Endothelial cell of umbilical vein (primary cell): ENCODE measurements around the gene ZDHHC24. TPM values are rescaled to one million over a fixed set of nuclear protein-coding genes. Genes with fewer than 3 reads are reported as not detected.

Source experiments
- Bru-seq: library from RNA; stranded (reverse); fragments of 400-500 nt; gene quantifications from one replicate; lab custom pipeline; 2021; lab: Mats Ljungman, UMichigan
- BruChase-seq, 2 experiments: library from RNA; stranded (reverse); fragments of 400-500 nt; gene quantifications; one replicate each; lab custom pipeline; 2021; lab: Mats Ljungman, UMichigan
- BruUV-seq: library from RNA; stranded (reverse); fragments of 400-500 nt; replicated peaks from 2 replicates; lab custom pipeline; 2021; lab: Mats Ljungman, UMichigan
- CTCF ChIA-PET: fragments of 300-600, 350-600 bp; sonication (Branson Sonifier 250); formaldehyde crosslinking; loops from one replicate; lab custom pipeline; 2021; ENCODE audit warnings: antibody characterized with exemption, inconsistent platforms; lab: Charles Lee
- POLR2A ChIA-PET: fragments of 300-600, 350-600 bp; sonication (Branson Sonifier 250); formaldehyde crosslinking; loops from one replicate; lab custom pipeline; 2021; ENCODE audit warnings: antibody characterized with exemption, inconsistent platforms; lab: Charles Lee
- DNase-seq: peaks from one replicate; pipeline ENCODE4 v3.0.0-alpha.2; 2011; ENCODE audit warnings: low read depth, low spot score
- FAIRE-seq: peaks from 2 replicates; lab custom pipeline; 2011; peaks lifted over from hg19 to GRCh38; lab: Jason Lieb, UNC
- H2AFZ ChIP-seq: 2 replicates; pipeline ENCODE4 v1.6.0; 2012; ENCODE audit warnings: low read depth, low read length, control low read depth, inconsistent platforms
- H3K27ac ChIP-seq: 2 replicates; pipeline ENCODE4 v1.5.1; 2011; ENCODE audit warnings: low read depth, mild to moderate bottlenecking, control low read depth, low read length, moderate library complexity; ENCODE audit not compliant: insufficient read depth
- H3K27me3 ChIP-seq, 2 experiments: 2 replicates each; pipeline versions ENCODE4 v1.6.0 to v1.6.1; 2011; ENCODE audit warnings: low read length in 2 of 2, mixed read lengths in 1 of 2; ENCODE audit not compliant: control insufficient read depth in 2 of 2, insufficient read depth in 2 of 2
- H3K36me3 ChIP-seq, 2 experiments: 2 replicates in 1 of 2; 3 replicates in 1 of 2; pipeline ENCODE4 v1.5.1; 2011; ENCODE audit warnings: low read length in 2 of 2, mild to moderate bottlenecking in 1 of 2, moderate library complexity in 1 of 2; ENCODE audit not compliant: control insufficient read depth in 2 of 2, insufficient read depth in 2 of 2; ENCODE audit errors: extremely low read depth in 1 of 2
- H3K4me1 ChIP-seq: 3 replicates; pipeline ENCODE4 v1.5.1; 2011; ENCODE audit warnings: mild to moderate bottlenecking, low read length; ENCODE audit not compliant: control insufficient read depth, insufficient read depth; ENCODE audit errors: extremely low read depth
- H3K4me2 ChIP-seq: 2 replicates; pipeline ENCODE4 v1.6.1; 2011; ENCODE audit warnings: low read length, control low read depth, mixed read lengths; ENCODE audit not compliant: insufficient read depth
- H3K4me3 ChIP-seq, 3 experiments: fragments of 200-600 bp in 1 of 3; sonication (generic), shearing (Covaris generic) in 1 of 3; replicated peaks in 1 of 3; 2 replicates each; pipeline ENCODE4 v1.5.1; 2011 to 2016; ENCODE audit warnings: control low read depth in 3 of 3, low read length in 3 of 3, mild to moderate bottlenecking in 2 of 3, inconsistent platforms in 1 of 3, low read depth in 1 of 3, moderate library complexity in 1 of 3; ENCODE audit not compliant: insufficient read depth in 1 of 3
- H3K79me2 ChIP-seq: 2 replicates; pipeline ENCODE4 v1.6.0; 2012; ENCODE audit warnings: low read length, inconsistent platforms; ENCODE audit not compliant: control insufficient read depth, insufficient read depth
- H3K9ac ChIP-seq: replicated peaks from 2 replicates; pipeline ENCODE3; 2011; ENCODE audit warnings: low read length, control low read depth; ENCODE audit not compliant: insufficient read depth; ENCODE audit errors: extremely low read depth
- H3K9me1 ChIP-seq: replicated peaks from 3 replicates; pipeline ENCODE4 v1.6.0; 2011; ENCODE audit warnings: mild to moderate bottlenecking, low read length; ENCODE audit not compliant: control insufficient read depth, insufficient read depth; ENCODE audit errors: extremely low read depth
- H3K9me3 ChIP-seq: replicated peaks from 2 replicates; pipeline ENCODE4 v1.5.1; 2012; ENCODE audit warnings: low read length, inconsistent platforms; ENCODE audit not compliant: control insufficient read depth, insufficient read depth
- H4K20me1 ChIP-seq: replicated peaks from 2 replicates; pipeline ENCODE3; 2011; ENCODE audit warnings: mild to moderate bottlenecking, low read length; ENCODE audit not compliant: control insufficient read depth, insufficient read depth; ENCODE audit errors: extremely low read depth
- CTCF ChIP-seq, 2 donors: IDR thresholded peaks; 1 replicate in 1 of 2; 2 replicates in 1 of 2; pipeline ENCODE4 v1.5.1; 2011; ENCODE audit warnings: low read length in 2 of 2, mild to moderate bottlenecking in 2 of 2, moderate library complexity in 2 of 2, control low read depth in 1 of 2, inconsistent platforms in 1 of 2, low read depth in 1 of 2; ENCODE audit not compliant: insufficient read depth in 1 of 2; ENCODE audit errors: extremely low read depth in 1 of 2
- EZH2 ChIP-seq: IDR thresholded peaks from 2 replicates; pipeline ENCODE4 v1.6.1; 2012; ENCODE audit warnings: borderline replicate concordance, low read depth, mild to moderate bottlenecking, moderate library complexity, low read length, inconsistent platforms; ENCODE audit not compliant: severe bottlenecking
- FOS ChIP-seq: IDR thresholded peaks from 2 replicates; pipeline ENCODE4 v1.6.1; 2011; ENCODE audit warnings: mild to moderate bottlenecking, low read length, moderate library complexity, borderline replicate concordance; ENCODE audit not compliant: insufficient read depth
- GATA2 ChIP-seq: IDR thresholded peaks from 2 replicates; pipeline ENCODE4 v1.7.0; 2011; ENCODE audit warnings: low read depth, mild to moderate bottlenecking, moderate library complexity, mixed read lengths, low read length; ENCODE audit not compliant: insufficient read length, insufficient read depth
- JUN ChIP-seq: IDR thresholded peaks from 2 replicates; pipeline ENCODE4 v1.6.1; 2011; ENCODE audit warnings: borderline replicate concordance, low read depth; ENCODE audit not compliant: insufficient read length, insufficient read depth
- MAX ChIP-seq: IDR thresholded peaks from 2 replicates; pipeline ENCODE4 v1.6.1; 2011; ENCODE audit not compliant: insufficient read depth, insufficient read length
- MYC ChIP-seq: IDR thresholded peaks from one replicate; pipeline ENCODE4 v1.6.1; 2011; ENCODE audit warnings: mild to moderate bottlenecking, low read depth, low read length
- POLR2A ChIP-seq: IDR thresholded peaks from 2 replicates; pipeline ENCODE4 v1.6.1; 2012; ENCODE audit warnings: low read depth, mild to moderate bottlenecking, control low read depth, low read length
- POLR2AphosphoS5 ChIP-seq: IDR thresholded peaks from 2 replicates; pipeline ENCODE4 v1.6.1; 2012; ENCODE audit warnings: low read depth, mild to moderate bottlenecking, control low read depth, low read length, moderate library complexity; ENCODE audit not compliant: insufficient read depth
- dilution Hi-C: fragments of 300-500 bp; cut with MboI; formaldehyde crosslinking; loops from one replicate; pipeline ENCODE4 v1.15.0; 2019; ENCODE audit warnings: low sequenced_read_pairs; ENCODE audit not compliant: extremely low pct_ligation_motif_present
- intact Hi-C: fragments of 100-400 bp; cut with micrococcal nuclease; formaldehyde crosslinking; loops from one replicate; pipeline ENCODE4 v1.10.0; 2022
- long read RNA-seq: library from polyadenylated mRNA; stranded (forward); transcript quantifications from one replicate; pipeline ENCODE4 v2.0.0, GENCODE V29; 2021
- polyA minus RNA-seq, 3 experiments: library from RNA; depleted of rRNA, polyadenylated mRNA; stranded (reverse); fragments of >200 nt; gene quantifications; 1 replicate in 1 of 3; 2 replicates in 2 of 3; pipeline ENCODE4 v1.2.3, GENCODE V29; 2011
- polyA plus RNA-seq, 4 experiments: library from polyadenylated mRNA; depleted of rRNA in 3 of 4; stranded (reverse) in 3 of 4; unstranded in 1 of 4; fragments of >200 nt; gene quantifications; 2 replicates each; pipeline versions ENCODE4 v1.2.1 to v1.2.3, GENCODE V29; 2011 to 2012; ENCODE audit warnings: missing spikeins in 1 of 4
- total RNA-seq: library from RNA; stranded (reverse); gene quantifications from 2 replicates; pipeline ENCODE4 v1.2.3, GENCODE V29; 2021

The ZDHHC24 gene
- total RNA-seq = 18.3 and 20.1 TPM in 2 replicates
- polyA plus RNA-seq = 21.1 and 27.6 TPM in 2 replicates
- polyA plus RNA-seq (2011; cell fraction: cytosol; rRNA removed) = 10.1 and 14.3 TPM in 2 replicates
- 4.6 and 5.8 TPM in 2 replicates for polyA plus RNA-seq (2011; cell fraction: nucleus; rRNA removed)
- 6.5 and 12.1 TPM in 2 replicates for polyA plus RNA-seq (2012)
- polyA minus RNA-seq = 11.0 and 12.2 TPM in 2 replicates
- polyA minus RNA-seq (2011; cell fraction: cytosol; rRNA and poly(A)+ RNA removed) = 13.2 TPM
- polyA minus RNA-seq (2011; cell fraction: nucleus; rRNA and poly(A)+ RNA removed) = 2.9 and 4.5 TPM in 2 replicates
- percentile 47 among the genes with signal in this experiment for Bru-seq, nascent RNA
- percentile 61 among the genes with signal in this experiment for BruChase-seq, experiment 1, labeled RNA remaining after a 6-hour chase
- BruChase-seq, experiment 2, labeled RNA remaining after a 2-hour chase = percentile 54 among the genes with signal in this experiment
- long read RNA-seq, full-length matches to known transcripts = 110 of 135 reads
- long read RNA-seq, partial matches to known transcripts = 5 of 135 reads
- long read RNA-seq, other reads (novel, unspliced or antisense) = 20 of 135 reads

- H3K27ac ChIP-seq = peak within 1 kb of the TSS; percentile 62
- peaks cover 33% of the 10 kb centered on the region for H3K4me1 ChIP-seq
- ChIA-PET CTCF (interaction anchor here (0.7 to 2.2 kb wide), 6 partner anchors 9 to 132 kb away, joined by 3 to 25 read pairs (median 3); partner anchors contain the start of genes CTSF, MRPL11, RBM4 and RBM4B), POLR2A (interaction anchor here (0.6 to 1.9 kb wide), 7 partner anchors 14 to 145 kb away, joined by 3 to 9 read pairs (median 4); partner anchors contain the start of genes RBM14, RBM4 and RBM4B)
- peak; percentile 100 for FAIRE-seq
- TF ChIP-seq EZH2 (no peak), CTCF (IDR thresholded peaks at IDR 0.05; ENCODE audit: extremely low read depth in 1 of 2, insufficient read depth in 1 of 2, low read depth in 1 of 2, low read length in 2 of 2) (no peak), GATA2 (no peak), JUN (no peak), FOS (no peak), POLR2A (peak; percentile 90), MAX (peak; percentile 23), POLR2AphosphoS5 (peak; percentile 96), MYC (no peak)
- H4K20me1 ChIP-seq = no peaks in the 10 kb centered on the region
- peak within 1 kb of the TSS; percentile 70 to 81 (median 78) for H3K4me3 ChIP-seq
- intact Hi-C loops = loop anchor here (1.0 to 2.0 kb wide), 2 partner anchors 65 to 70 kb away; partner anchors contain the start of genes DPP3 and RBM14
- H3K27me3 ChIP-seq = no peaks in the 10 kb centered on the region
- peak within 1 kb of the TSS; percentile 91 for H3K4me2 ChIP-seq
- peak within 1 kb of the TSS; percentile 93 for H2AFZ ChIP-seq
- peaks cover 5% of the 10 kb centered on the region for H3K79me2 ChIP-seq
- dilution Hi-C loops = no loop called here
- H3K9ac ChIP-seq = peak within 1 kb of the TSS; percentile 85
- no peaks in the 10 kb centered on the region for H3K9me1 ChIP-seq
- peak; percentile 99 for DNase-seq
- H3K36me3 ChIP-seq = peaks cover 0 to 6% of the 10 kb centered on the region in 2 experiments
- no TSS peak for BruUV-seq
- no peaks in the 10 kb centered on the region for H3K9me3 ChIP-seq
Measured at GRCh38 chr11:66545701-66546367, at the start of gene ZDHHC24. ZDHHC24 (minus strand) TSS chr11:66546048; CDS start chr11:66546003, 45 bp downstream.
